Thymus (tissue), 11 donors: ENCODE measurements around the gene MBNL1. TPM values are rescaled to one million over a fixed set of nuclear protein-coding genes. Genes with fewer than 3 reads are reported as not detected.

ENCODE experiments used
- DNase-seq, 9 donors: peaks; one replicate each; pipeline ENCODE4 v3.0.0-alpha.2; 2013; ENCODE audit warnings: low spot score in 9 of 9, low read depth in 6 of 9, missing footprints in 1 of 9
- H3K27ac ChIP-seq, 2 donors: one replicate each; pipeline ENCODE4 v1.5.1; 2013; ENCODE audit warnings: control low read depth in 1 of 2, low read depth in 1 of 2, low read length in 1 of 2, mild to moderate bottlenecking in 1 of 2, moderate library complexity in 1 of 2
- H3K27me3 ChIP-seq, 2 donors: one replicate each; pipeline ENCODE4 v1.5.1; 2013; ENCODE audit warnings: low read length in 1 of 2; ENCODE audit not compliant: control insufficient read depth in 2 of 2, insufficient read depth in 1 of 2
- H3K36me3 ChIP-seq, 2 donors: one replicate each; pipeline ENCODE4 v1.5.1; 2013; ENCODE audit warnings: low read length in 1 of 2, mild to moderate bottlenecking in 1 of 2, moderate library complexity in 1 of 2; ENCODE audit not compliant: control insufficient read depth in 2 of 2, insufficient read depth in 2 of 2
- H3K4me1 ChIP-seq, 2 donors: one replicate each; pipeline ENCODE4 v1.5.1; 2013; ENCODE audit warnings: low read length in 2 of 2; ENCODE audit not compliant: control insufficient read depth in 2 of 2, insufficient read depth in 2 of 2
- H3K4me3 ChIP-seq, 2 donors: one replicate each; pipeline ENCODE4 v1.5.1; 2013; ENCODE audit warnings: low read length in 2 of 2, control low read depth in 1 of 2, mild to moderate bottlenecking in 1 of 2
- H3K9me3 ChIP-seq, 2 donors: one replicate each; pipeline ENCODE4 v1.5.1; 2013; ENCODE audit warnings: low read length in 1 of 2, mild to moderate bottlenecking in 1 of 2; ENCODE audit not compliant: control insufficient read depth in 2 of 2, insufficient read depth in 1 of 2
- WGBS: extraction: QIAGEN DNeasy Blood & Tissue Kit; methylation state at CpG from one replicate; pipeline ENCODE4 v1.1.7; 2013; 5-methylcytosine and 5-hydroxymethylcytosine counted together
- polyA plus RNA-seq: library from polyadenylated mRNA; stranded (reverse); fragments of 200-250 nt; gene quantifications from one replicate; pipeline ENCODE4 v1.2.3, GENCODE V29; 2013
- total RNA-seq: library from RNA; stranded (reverse); fragments of 120-200 nt; gene quantifications from one replicate; pipeline ENCODE4 v1.2.4, GENCODE V29; 2013
- donor health status: healthy.

The MBNL1 gene
- total and polyA plus RNA-seq, 2 donors = 89.0 to 178 TPM

GRCh38 chr3:152349392-152349791 lies 80.7 kb downstream of the MBNL1 start:
- WGBS = 100% methylated on average over 1 of the region's 1 CpG
- no peaks in the 10 kb centered on the region for H3K4me1 ChIP-seq
- H3K27ac ChIP-seq = no peak overlapping the region
- H3K36me3 ChIP-seq = peaks cover 0 to 22% of the 10 kb centered on the region in 2 donors
- H3K27me3 ChIP-seq = no peaks in the 10 kb centered on the region
- H3K4me3 ChIP-seq = no peak overlapping the region
- DNase-seq = no peak
- no peaks in the 10 kb centered on the region for H3K9me3 ChIP-seq

- Histone ChIP-seq H3K4me3 (no peak overlapping the region), H3K36me3 (peaks cover 0 to 19% of the 10 kb centered on the region in 2 donors), H3K9me3 (no peaks in the 10 kb centered on the region), H3K27ac (no peak overlapping the region), H3K27me3 (no peaks in the 10 kb centered on the region), H3K4me1 (no peaks in the 10 kb centered on the region)
- DNase-seq = no peak
Measured at GRCh38 chr3:152350139-152350538, 81.4 kb downstream of the MBNL1 start.

- no peak for DNase-seq
- Histone ChIP-seq H3K27me3 (no peaks in the 10 kb centered on the region), H3K4me1 (no peaks in the 10 kb centered on the region), H3K4me3 (no peak overlapping the region), H3K27ac (no peak overlapping the region), H3K36me3 (peaks cover 0 to 20% of the 10 kb centered on the region in 2 donors), H3K9me3 (no peaks in the 10 kb centered on the region)
- WGBS = 97% methylated on average over 4 of the region's 4 CpGs
Measured at GRCh38 chr3:152350776-152351175, 82.0 kb downstream of the MBNL1 start.

GRCh38 chr3:152352554-152352953 lies 83.8 kb downstream of the MBNL1 start:
- no peak overlapping the region for H3K27ac ChIP-seq
- no peak overlapping the region for H3K4me3 ChIP-seq
- H3K9me3 ChIP-seq = no peaks in the 10 kb centered on the region
- no peaks in the 10 kb centered on the region for H3K27me3 ChIP-seq
- WGBS = 96% methylated on average over 4 of the region's 4 CpGs
- H3K4me1 ChIP-seq = no peaks in the 10 kb centered on the region
- peaks cover 6 to 18% of the 10 kb centered on the region in 2 donors for H3K36me3 ChIP-seq
- DNase-seq = no peak

- Histone ChIP-seq H3K27ac (no peak overlapping the region), H3K9me3 (no peaks in the 10 kb centered on the region), H3K4me1 (no peaks in the 10 kb centered on the region), H3K36me3 (peaks cover 6 to 18% of the 10 kb centered on the region in 2 donors), H3K4me3 (no peak overlapping the region), H3K27me3 (no peaks in the 10 kb centered on the region)
- no peak for DNase-seq
Measured at GRCh38 chr3:152353578-152353977, 84.8 kb downstream of the MBNL1 start.

GRCh38 chr3:152355744-152356665 lies 87.3 kb downstream of the MBNL1 start:
- Histone ChIP-seq H3K36me3 (peaks cover 6 to 13% of the 10 kb centered on the region in 2 donors), H3K9me3 (no peaks in the 10 kb centered on the region), H3K4me1 (no peaks in the 10 kb centered on the region), H3K27me3 (no peaks in the 10 kb centered on the region), H3K27ac (no peak overlapping the region), H3K4me3 (no peak overlapping the region)
- WGBS = 95% methylated on average over 10 of the region's 10 CpGs
- no peak for DNase-seq

- DNase-seq = no peak
- Histone ChIP-seq H3K9me3 (no peaks in the 10 kb centered on the region), H3K4me3 (no peak overlapping the region), H3K27ac (no peak overlapping the region), H3K4me1 (no peaks in the 10 kb centered on the region), H3K27me3 (no peaks in the 10 kb centered on the region), H3K36me3 (peaks cover 6 to 15% of the 10 kb centered on the region in 2 donors)
- WGBS = 97% methylated on average over 2 of the region's 2 CpGs
Measured at GRCh38 chr3:152356870-152357276, 88.1 kb downstream of the MBNL1 start.

- Histone ChIP-seq H3K27me3 (no peaks in the 10 kb centered on the region), H3K27ac (no peak overlapping the region), H3K36me3 (peaks cover 6 to 20% of the 10 kb centered on the region in 2 donors), H3K4me1 (no peaks in the 10 kb centered on the region), H3K4me3 (no peak overlapping the region), H3K9me3 (no peaks in the 10 kb centered on the region)
- no peak for DNase-seq
Measured at GRCh38 chr3:152357587-152357986, 88.9 kb downstream of the MBNL1 start.

- H3K27ac ChIP-seq = no peak overlapping the region
- no peak overlapping the region for H3K4me3 ChIP-seq
- H3K27me3 ChIP-seq = no peaks in the 10 kb centered on the region
- H3K36me3 ChIP-seq = peaks cover 6 to 17% of the 10 kb centered on the region in 2 donors
- H3K9me3 ChIP-seq = no peaks in the 10 kb centered on the region
- no peak for DNase-seq
- 94% methylated on average over 2 of the region's 2 CpGs for WGBS
- no peaks in the 10 kb centered on the region for H3K4me1 ChIP-seq
Measured at GRCh38 chr3:152359385-152360248, 90.9 kb downstream of the MBNL1 start.
